ENCODE results near the gene ITPRIPL1. TPM values are rescaled to one million over a fixed set of nuclear protein-coding genes. Genes with fewer than 3 reads are reported as not detected.

The ITPRIPL1 gene
- total and polyA plus RNA-seq, 2 of the 4 experiments (the other 2 are of a cell fraction) = 0.84 to 1.1 TPM

GRCh38 chr2:96359310-96359709 lies 34.2 kb downstream of the ITPRIPL1 start:
- Histone ChIP-seq H4K20me1 (ENCODE audit: insufficient read depth, low read length) (no peaks in the 10 kb centered on the region), H3K27me3 (ENCODE audit: control insufficient read depth, insufficient read depth, low read length) (no peaks in the 10 kb centered on the region), H2AFZ (replicated peaks; ENCODE audit: low read length, poor library complexity) (no peak overlapping the region), H3K56ac (ENCODE audit: extremely low read depth, insufficient read depth, low read length) (no peak overlapping the region), H2BK120ac (ENCODE audit: low read depth, low read length) (no peak overlapping the region), H4K91ac (ENCODE audit: insufficient read depth, low read depth, low read length) (no peak overlapping the region), H2BK15ac (ENCODE audit: low read depth, low read length) (no peak overlapping the region), H3K9ac (ENCODE audit: low read depth, low read length) (no peak overlapping the region), H2AK9ac (replicated peaks; ENCODE audit: low read depth, low read length, poor library complexity) (no peak overlapping the region), H2BK20ac (ENCODE audit: low read depth, low read length) (no peak overlapping the region), H3K79me1 (ENCODE audit: low read depth in 1 of 2, low read length in 2 of 2) (no peaks in the 10 kb centered on the region), H3K23ac (ENCODE audit: low read depth, low read length) (no peak overlapping the region), H3K9me1 (ENCODE audit: insufficient read depth, low read length) (no peaks in the 10 kb centered on the region), H2BK5ac (ENCODE audit: low read depth, low read length, poor library complexity, severe bottlenecking) (no peak overlapping the region), H3K9me3 (ENCODE audit: control insufficient read depth, insufficient read depth, low read length) (no peaks in the 10 kb centered on the region), H3K4me2 (ENCODE audit: low read depth, low read length) (no peak overlapping the region), H3K4me1 (ENCODE audit: control insufficient read depth, insufficient read depth, low read length) (no peaks in the 10 kb centered on the region), H4K5ac (ENCODE audit: low read depth, low read length) (no peak overlapping the region), H3K18ac (ENCODE audit: low read depth, low read length) (no peak overlapping the region), H4K8ac (ENCODE audit: low read depth in 2 of 2, low read length in 2 of 2) (no peak overlapping the region), H3K14ac (replicated peaks; ENCODE audit: low read depth, low read length) (no peak overlapping the region), H3K4ac (ENCODE audit: low read depth, low read length) (no peak overlapping the region), H2AK5ac (ENCODE audit: low read depth, low read length) (no peak overlapping the region), H3K27ac (ENCODE audit: insufficient read depth, low read length) (no peak overlapping the region), H3K36me3 (ENCODE audit: control insufficient read depth, insufficient read depth, low read length) (peaks cover 8% of the 10 kb centered on the region), H3K4me3 (ENCODE audit: insufficient read depth, low read depth, low read length) (no peak overlapping the region)
- DNase-seq = no peak
- CTCF ChIA-PET = no interaction called here
- dilution Hi-C loops (cut with HindIII; ENCODE audit: low sequenced_read_pairs, unreplicated experiment) = no loop called here
- WGBS, 2 experiments (ENCODE audit: extremely low coverage in 2 of 2, insufficient read length in 1 of 2) = no CpG with 5 or more reads among the region's 2 CpGs
- no peak for ATAC-seq (ENCODE audit: low read depth)
- in situ Hi-C loops (cut with MboI; ENCODE audit: low sequenced_read_pairs) = no loop called here
- POLR2A ChIA-PET (ENCODE audit: unreplicated experiment) = no interaction called here
- TF ChIP-seq RAD21 (IDR thresholded peaks at IDR 0.05; ENCODE audit: low read length) (no peak), MXI1 (IDR thresholded peaks at IDR 0.05; ENCODE audit: borderline replicate concordance, low read depth, low read length) (no peak), BHLHE40 (IDR thresholded peaks at IDR 0.05; ENCODE audit: low read depth, low read length) (no peak)
- TF ChIP-seq, protein P1, sequence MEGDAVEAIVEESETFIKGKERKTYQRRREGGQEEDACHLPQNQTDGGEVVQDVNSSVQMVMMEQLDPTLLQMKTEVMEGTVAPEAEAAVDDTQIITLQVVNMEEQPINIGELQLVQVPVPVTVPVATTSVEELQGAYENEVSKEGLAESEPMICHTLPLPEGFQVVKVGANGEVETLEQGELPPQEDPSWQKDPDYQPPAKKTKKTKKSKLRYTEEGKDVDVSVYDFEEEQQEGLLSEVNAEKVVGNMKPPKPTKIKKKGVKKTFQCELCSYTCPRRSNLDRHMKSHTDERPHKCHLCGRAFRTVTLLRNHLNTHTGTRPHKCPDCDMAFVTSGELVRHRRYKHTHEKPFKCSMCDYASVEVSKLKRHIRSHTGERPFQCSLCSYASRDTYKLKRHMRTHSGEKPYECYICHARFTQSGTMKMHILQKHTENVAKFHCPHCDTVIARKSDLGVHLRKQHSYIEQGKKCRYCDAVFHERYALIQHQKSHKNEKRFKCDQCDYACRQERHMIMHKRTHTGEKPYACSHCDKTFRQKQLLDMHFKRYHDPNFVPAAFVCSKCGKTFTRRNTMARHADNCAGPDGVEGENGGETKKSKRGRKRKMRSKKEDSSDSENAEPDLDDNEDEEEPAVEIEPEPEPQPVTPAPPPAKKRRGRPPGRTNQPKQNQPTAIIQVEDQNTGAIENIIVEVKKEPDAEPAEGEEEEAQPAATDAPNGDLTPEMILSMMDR (conservative IDR thresholded peaks at IDR 0.05; ENCODE audit: low read depth, low read length) = no peak
- intact Hi-C loops (cut with micrococcal nuclease) = no loop called here
- BruUV-seq (replicated peaks) = no TSS peak
